ENCODE data around the gene PRDM4. TPM values are rescaled to one million over a fixed set of nuclear protein-coding genes. Genes with fewer than 3 reads are reported as not detected.

The PRDM4 gene
- total and polyA plus RNA-seq, 2 of the 13 experiments (the other 11 are each of a cell fraction or from before 2014, with no cell fraction given) = 9.9 to 15.3 TPM

- no peaks in the 10 kb centered on the region for H4K20me1 ChIP-seq (ENCODE audit: insufficient read depth, low read length)
- H3K4me2 ChIP-seq (ENCODE audit: low read depth, low read length) = no peak overlapping the region
- ATAC-seq = no peak
- FAIRE-seq = no peak
- H2AFZ ChIP-seq (ENCODE audit: low read length) = no peak overlapping the region
- H3K9me3 ChIP-seq (ENCODE audit: low read length) = peaks cover 6% of the 10 kb centered on the region; the same call in 1 of the 2 replicates
- no peaks in the 10 kb centered on the region for H3K79me2 ChIP-seq (ENCODE audit: insufficient read depth, low read length)
- POLR2A ChIA-PET = no interaction called here
- BruUV-seq (replicated peaks) = no TSS peak
- 98% methylated on average over 5 of the region's 5 CpGs for WGBS (ENCODE audit: low lambda C conversion rate)
- CTCF ChIA-PET (ENCODE audit: low intra/inter-chr PET ratio, low total read pairs) = no interaction called here
- intact Hi-C loops (cut with micrococcal nuclease; ENCODE audit: unreplicated experiment) (no loop called here), in situ Hi-C loops (cut with HindIII; ENCODE audit: extremely low pct_ligation_motif_present, low pct_unique_long_range_greater_than_20kb) (no loop called here)
- no peaks in the 10 kb centered on the region; a peak in 1 of 5 replicates for H3K27me3 ChIP-seq (ENCODE audit: control insufficient read depth in 1 of 2, insufficient read depth in 2 of 2, low read length in 2 of 2)
- H3K4me1 ChIP-seq (ENCODE audit: insufficient read depth, low read length) = no peaks in the 10 kb centered on the region
- no peak overlapping the region for H3K27ac ChIP-seq (ENCODE audit: extremely low read length, insufficient read depth, low read length)
- DNase-seq (ENCODE audit: low spot score) = no peak
- H3K9ac ChIP-seq (ENCODE audit: insufficient read depth, low read depth, low read length) = no peak overlapping the region
- H3K4me3 ChIP-seq (replicated peaks in 1 of 3; ENCODE audit: insufficient read depth in 1 of 3, low read depth in 2 of 3, low read length in 3 of 3) = no peak overlapping the region
- peaks cover 18 to 73% of the 10 kb centered on the region in 2 experiments for H3K36me3 ChIP-seq (replicated peaks in 1 of 2; ENCODE audit: control insufficient read depth in 1 of 2, insufficient read depth in 2 of 2, low read length in 2 of 2)
- no peak for TF ChIP-seq ZBTB44 (CRISPR knock-in tag; IDR thresholded peaks at IDR 0.05)
- no peak for TF ChIP-seq ZBTB25 (CRISPR knock-in tag; IDR thresholded peaks at IDR 0.05)
- TF ChIP-seq BATF2 (CRISPR knock-in tag; IDR thresholded peaks at IDR 0.05) = no peak
- TF ChIP-seq ZNF318 (CRISPR knock-in tag; IDR thresholded peaks at IDR 0.05) = no peak
- no peak for TF ChIP-seq ZNF335 (CRISPR knock-in tag; IDR thresholded peaks at IDR 0.05)
- TF ChIP-seq ISL2 (CRISPR knock-in tag; IDR thresholded peaks at IDR 0.05) = no peak
- TF ChIP-seq YY1 (IDR thresholded peaks at IDR 0.05; ENCODE audit: insufficient read depth, insufficient replicate concordance, low read depth, low read length) = no peak
- TF ChIP-seq REXO4 (CRISPR knock-in tag; IDR thresholded peaks at IDR 0.05; ENCODE audit: borderline replicate concordance) = no peak
- TF ChIP-seq ZFP36L1 (CRISPR knock-in tag; IDR thresholded peaks at IDR 0.05) = no peak
- no peak for TF ChIP-seq KDM1A (CRISPR knock-in tag; IDR thresholded peaks at IDR 0.05)
- TF ChIP-seq MTERF4 (CRISPR knock-in tag; IDR thresholded peaks at IDR 0.05) = no peak
These were observed 56.9 kb downstream of the PRDM4 start for GRCh38 chr12:107704041-107704440.
